ENCODE results near the gene APRT.

Gene APRT

DNA sequence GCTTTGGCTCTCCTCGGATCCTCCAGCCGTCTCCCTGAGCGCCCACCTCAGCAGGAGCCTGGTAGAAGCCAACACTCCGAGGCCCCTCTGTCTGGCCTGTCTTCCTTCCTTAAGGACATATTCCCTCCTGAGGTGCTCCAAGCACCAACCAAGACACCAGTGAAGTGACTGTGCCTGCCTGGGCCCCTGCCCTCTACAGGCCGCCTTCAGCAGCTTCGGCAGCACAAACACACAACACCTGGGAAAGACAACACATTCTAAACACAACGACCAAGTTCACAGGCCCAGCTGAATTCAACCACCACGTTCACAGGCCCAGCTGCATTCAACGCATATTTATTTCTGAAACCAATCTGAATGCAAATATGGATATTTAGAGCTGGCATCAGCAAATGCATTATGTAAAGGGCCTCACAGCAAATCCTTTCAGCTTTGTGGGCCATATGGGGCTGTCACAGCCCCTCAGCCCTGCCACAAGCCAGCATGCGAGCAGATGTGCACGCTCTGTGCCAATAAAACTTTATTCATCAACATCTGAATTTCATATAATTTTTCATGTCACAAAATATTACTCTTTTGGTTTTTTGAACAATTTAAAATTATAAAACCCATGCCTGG, 32.8 kb upstream of the APRT start:
- TF ChIP-seq, protein P1, sequence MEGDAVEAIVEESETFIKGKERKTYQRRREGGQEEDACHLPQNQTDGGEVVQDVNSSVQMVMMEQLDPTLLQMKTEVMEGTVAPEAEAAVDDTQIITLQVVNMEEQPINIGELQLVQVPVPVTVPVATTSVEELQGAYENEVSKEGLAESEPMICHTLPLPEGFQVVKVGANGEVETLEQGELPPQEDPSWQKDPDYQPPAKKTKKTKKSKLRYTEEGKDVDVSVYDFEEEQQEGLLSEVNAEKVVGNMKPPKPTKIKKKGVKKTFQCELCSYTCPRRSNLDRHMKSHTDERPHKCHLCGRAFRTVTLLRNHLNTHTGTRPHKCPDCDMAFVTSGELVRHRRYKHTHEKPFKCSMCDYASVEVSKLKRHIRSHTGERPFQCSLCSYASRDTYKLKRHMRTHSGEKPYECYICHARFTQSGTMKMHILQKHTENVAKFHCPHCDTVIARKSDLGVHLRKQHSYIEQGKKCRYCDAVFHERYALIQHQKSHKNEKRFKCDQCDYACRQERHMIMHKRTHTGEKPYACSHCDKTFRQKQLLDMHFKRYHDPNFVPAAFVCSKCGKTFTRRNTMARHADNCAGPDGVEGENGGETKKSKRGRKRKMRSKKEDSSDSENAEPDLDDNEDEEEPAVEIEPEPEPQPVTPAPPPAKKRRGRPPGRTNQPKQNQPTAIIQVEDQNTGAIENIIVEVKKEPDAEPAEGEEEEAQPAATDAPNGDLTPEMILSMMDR (IDR thresholded peaks at IDR 0.05; ENCODE audit: low read depth, low read length, poor library complexity, severe bottlenecking): no peak
- TF ChIP-seq EZH2phosphoT487 (IDR thresholded peaks at IDR 0.05; ENCODE audit: borderline replicate concordance, low read length): no peak
- H3K27ac ChIP-seq (ENCODE audit: low read depth, low read length): no peak overlapping the region
- no peaks in the 10 kb centered on the region for H3K36me3 ChIP-seq (ENCODE audit: control insufficient read depth, low read length)
- no peaks in the 10 kb centered on the region for H3K79me2 ChIP-seq (ENCODE audit: control insufficient read depth, low read length)
- no peaks in the 10 kb centered on the region for H3K9me3 ChIP-seq (ENCODE audit: control insufficient read depth, insufficient read depth, low read length)
- H3K9me2 ChIP-seq (replicated peaks; ENCODE audit: control insufficient read depth, low read length): no peaks in the 10 kb centered on the region
- no peaks in the 10 kb centered on the region for H3K27me3 ChIP-seq (ENCODE audit: control insufficient read depth, low read length)
- H3K4me3 ChIP-seq (ENCODE audit: low read length): no peak overlapping the region
- H4K20me1 ChIP-seq (ENCODE audit: control insufficient read depth, insufficient read depth, low read depth, low read length): no peaks in the 10 kb centered on the region
- H3K4me2 ChIP-seq (ENCODE audit: low read length): no peak overlapping the region
- no peaks in the 10 kb centered on the region for H3F3A ChIP-seq (ENCODE audit: control insufficient read depth, insufficient read depth)
- H3K4me1 ChIP-seq (ENCODE audit: control insufficient read depth, low read length): no peaks in the 10 kb centered on the region

DNA sequence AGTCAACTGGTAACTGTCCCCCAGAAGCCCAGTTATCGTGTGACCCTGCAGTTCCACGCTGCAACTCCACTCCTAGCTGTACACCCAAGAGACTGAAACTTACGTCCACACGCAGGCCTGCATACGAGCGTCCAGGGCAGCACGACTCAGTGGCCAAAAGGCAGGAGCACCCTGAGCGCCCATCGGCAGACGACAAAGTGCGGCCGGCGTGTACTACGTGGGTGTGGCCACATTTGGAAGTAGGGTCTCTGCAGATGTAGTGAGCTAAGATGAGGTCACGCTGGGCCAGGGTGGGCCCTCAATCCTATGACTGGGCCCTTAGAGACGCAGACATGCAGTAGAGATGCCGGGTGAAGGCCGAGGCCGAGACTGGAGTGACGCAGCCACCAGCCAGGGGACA, 31.5 kb upstream of the APRT start:
- H3K4me2 ChIP-seq (ENCODE audit: low read length): no peak overlapping the region
- H3K9me2 ChIP-seq (replicated peaks; ENCODE audit: control insufficient read depth, low read length): no peaks in the 10 kb centered on the region
- H3K79me2 ChIP-seq (ENCODE audit: control insufficient read depth, low read length): no peaks in the 10 kb centered on the region
- H3K36me3 ChIP-seq (ENCODE audit: control insufficient read depth, low read length): no peaks in the 10 kb centered on the region
- no peaks in the 10 kb centered on the region for H3K9me3 ChIP-seq (ENCODE audit: control insufficient read depth, insufficient read depth, low read length)
- no peak for TF ChIP-seq EZH2phosphoT487 (IDR thresholded peaks at IDR 0.05; ENCODE audit: borderline replicate concordance, low read length)
- TF ChIP-seq, protein P1 (IDR thresholded peaks at IDR 0.05; ENCODE audit: low read depth, low read length, poor library complexity, severe bottlenecking): no peak
- H3K4me3 ChIP-seq (ENCODE audit: low read length): no peak overlapping the region
- H3K27ac ChIP-seq (ENCODE audit: low read depth, low read length): no peak overlapping the region
- no peaks in the 10 kb centered on the region for H4K20me1 ChIP-seq (ENCODE audit: control insufficient read depth, insufficient read depth, low read depth, low read length)
- no peaks in the 10 kb centered on the region for H3F3A ChIP-seq (ENCODE audit: control insufficient read depth, insufficient read depth)
- H3K4me1 ChIP-seq (ENCODE audit: control insufficient read depth, low read length): no peaks in the 10 kb centered on the region
- H3K27me3 ChIP-seq (ENCODE audit: control insufficient read depth, low read length): no peaks in the 10 kb centered on the region

DNA sequence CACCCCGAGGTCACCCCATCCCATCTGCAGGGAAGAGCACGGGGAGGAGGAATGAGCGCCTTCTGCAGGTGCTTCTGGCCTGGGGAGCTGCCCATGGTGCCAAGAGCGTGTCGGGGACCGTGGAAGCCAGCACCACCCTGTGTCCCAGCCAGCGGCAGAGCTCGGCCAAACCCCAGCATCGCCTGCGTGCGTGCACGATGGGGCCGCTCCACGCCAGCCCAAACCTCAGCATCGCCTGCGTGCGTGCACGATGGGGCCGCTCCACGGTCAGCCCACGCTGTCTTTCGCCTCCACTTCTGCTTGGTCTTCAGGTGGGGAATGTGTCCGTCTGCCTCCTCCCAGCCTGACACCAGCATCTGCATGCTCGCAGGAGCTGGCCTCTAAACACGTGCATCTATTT, 31.1 kb upstream of the APRT start:
- Histone ChIP-seq H3K4me2 (ENCODE audit: low read length) (no peak overlapping the region), H3K4me3 (ENCODE audit: low read length) (no peak overlapping the region)

More for the DNA sequence above, 31.1 kb upstream of the APRT start:
- no peaks in the 10 kb centered on the region for H3K4me1 ChIP-seq (ENCODE audit: control insufficient read depth, low read length)
- H3F3A ChIP-seq (ENCODE audit: control insufficient read depth, insufficient read depth): no peaks in the 10 kb centered on the region
- no peaks in the 10 kb centered on the region for H3K36me3 ChIP-seq (ENCODE audit: control insufficient read depth, low read length)
- no peaks in the 10 kb centered on the region for H3K79me2 ChIP-seq (ENCODE audit: control insufficient read depth, low read length)
- H3K27ac ChIP-seq (ENCODE audit: low read depth, low read length): no peak overlapping the region
- TF ChIP-seq EZH2phosphoT487 (IDR thresholded peaks at IDR 0.05; ENCODE audit: borderline replicate concordance, low read length): no peak
- TF ChIP-seq, protein P1 (IDR thresholded peaks at IDR 0.05; ENCODE audit: low read depth, low read length, poor library complexity, severe bottlenecking): no peak
- no peaks in the 10 kb centered on the region for H3K9me3 ChIP-seq (ENCODE audit: control insufficient read depth, insufficient read depth, low read length)
- H3K27me3 ChIP-seq (ENCODE audit: control insufficient read depth, low read length): no peaks in the 10 kb centered on the region
- no peaks in the 10 kb centered on the region for H3K9me2 ChIP-seq (replicated peaks; ENCODE audit: control insufficient read depth, low read length)
- no peaks in the 10 kb centered on the region for H4K20me1 ChIP-seq (ENCODE audit: control insufficient read depth, insufficient read depth, low read depth, low read length)

Data from DOHH2 (cell line).